ENCODE measurements around the gene EMX1.

Gene EMX1

GRCh38 chr2:72924353-72925240 is 7.3 kb downstream of the EMX1 start:
- no peak for DNase-seq (ENCODE audit: low read depth, low spot score)

- no peak for DNase-seq (ENCODE audit: low read depth, low spot score)
Measured at GRCh38 chr2:72925328-72925943, 8.1 kb downstream of the EMX1 start.

- no peak for DNase-seq (ENCODE audit: low read depth, low spot score)
Measured at GRCh38 chr2:72926368-72926767, 9.0 kb downstream of the EMX1 start.

- no peak for DNase-seq (ENCODE audit: low read depth, low spot score)
Measured at GRCh38 chr2:72926811-72927465, 9.6 kb downstream of the EMX1 start.

- DNase-seq (ENCODE audit: low read depth, low spot score): no peak
Measured at GRCh38 chr2:72927619-72928550, 10.6 kb downstream of the EMX1 start.

- DNase-seq (ENCODE audit: low read depth, low spot score): no peak
Measured at GRCh38 chr2:72929010-72929409, 11.7 kb downstream of the EMX1 start.

GRCh38 chr2:72931280-72931910 is 14.1 kb downstream of the EMX1 start:
- DNase-seq (ENCODE audit: low read depth, low spot score): no peak

- DNase-seq (ENCODE audit: low read depth, low spot score): no peak
Measured at GRCh38 chr2:72932045-72932740, 14.9 kb downstream of the EMX1 start.

GRCh38 chr2:72932805-72933204 is 15.5 kb downstream of the EMX1 start:
- no peak for DNase-seq (ENCODE audit: low read depth, low spot score)

- DNase-seq (ENCODE audit: low read depth, low spot score): no peak
Measured at GRCh38 chr2:72933207-72933606, 15.9 kb downstream of the EMX1 start.

- no peak for DNase-seq (ENCODE audit: low read depth, low spot score)
Measured at GRCh38 chr2:72933646-72934151, 16.4 kb downstream of the EMX1 start.

GRCh38 chr2:72934683-72935610 is 17.6 kb downstream of the EMX1 start:
- no peak for DNase-seq (ENCODE audit: low read depth, low spot score)

- no peak for DNase-seq (ENCODE audit: low read depth, low spot score)
Measured at GRCh38 chr2:72935611-72935957, 18.3 kb downstream of the EMX1 start.

GRCh38 chr2:72936660-72937355 is 19.5 kb downstream of the EMX1 start:
- DNase-seq (ENCODE audit: low read depth, low spot score): no peak

- no peak for DNase-seq (ENCODE audit: low read depth, low spot score)
Measured at GRCh38 chr2:72937356-72937669, 20.0 kb downstream of the EMX1 start.

GRCh38 chr2:72938455-72938854 is 21.1 kb downstream of the EMX1 start:
- no peak for DNase-seq (ENCODE audit: low read depth, low spot score)

GRCh38 chr2:72940361-72940760 is 23.0 kb downstream of the EMX1 start:
- DNase-seq (ENCODE audit: low read depth, low spot score): no peak

GRCh38 chr2:72940786-72941185 is 23.5 kb downstream of the EMX1 start:
- DNase-seq (ENCODE audit: low read depth, low spot score): no peak

GRCh38 chr2:72942293-72942692 is 25.0 kb downstream of the EMX1 start:
- DNase-seq (ENCODE audit: low read depth, low spot score): no peak
